GM12878 (cell line): Measurements from ENCODE around the gene KIF26A. TPM values are rescaled to one million over a fixed set of nuclear protein-coding genes. Genes with fewer than 3 reads are reported as not detected.

Source experiments
- ATAC-seq: fragments of 200-7000 bp; cut with Tn5 transposase; 3 replicates; pipeline ENCODE4 v1.9.1; 2020; ENCODE audit warnings: mild to moderate bottlenecking, moderate library complexity
- BruUV-seq: library from RNA; stranded (reverse); fragments of 400-500 nt; replicated peaks from 2 replicates; lab custom pipeline; 2021; lab: Mats Ljungman, UMichigan
- CTCF ChIA-PET: fragments of 300-600 bp; sonication (Branson Sonifier 250); formaldehyde crosslinking; extraction: SDS; loops from one replicate; lab custom pipeline; 2021; ENCODE audit warnings: inconsistent platforms; lab: Yijun Ruan, JAX
- POLR2A ChIA-PET: fragments of 350-600 bp; formaldehyde crosslinking; extraction: SDS; loops from one replicate; lab custom pipeline; 2021; ENCODE audit warnings: inconsistent platforms; lab: Charles Lee
- RAD21 ChIA-PET: fragments of 300-600 bp; sonication (Branson Sonifier 250); formaldehyde crosslinking; loops from one replicate; lab custom pipeline; 2023; ENCODE audit warnings: antibody characterized with exemption; ENCODE audit not compliant: unreplicated experiment; lab: Charles Lee
- SMC1A ChIA-PET: fragments of 300-600 bp; sonication (Branson Sonifier 250); formaldehyde crosslinking; loops from one replicate; lab custom pipeline; 2023; ENCODE audit not compliant: unreplicated experiment, uncharacterized antibody; lab: Charles Lee
- DNase-seq: peaks from one replicate; pipeline ENCODE4 v3.0.0-alpha.2; 2011; ENCODE audit warnings: low read depth, low spot score
- FAIRE-seq: peaks from 3 replicates; lab custom pipeline; 2011; peaks lifted over from hg19 to GRCh38; lab: Jason Lieb, UNC
- H2AFZ ChIP-seq: 2 replicates; pipeline ENCODE4 v1.6.0; 2011; ENCODE audit warnings: low read depth, low read length, control low read depth; ENCODE audit not compliant: control insufficient read depth
- H3K27ac ChIP-seq: 2 replicates; pipeline ENCODE4 v1.5.1; 2011; ENCODE audit warnings: control low read depth; ENCODE audit not compliant: control insufficient read depth, insufficient read depth
- H3K27me3 ChIP-seq, 2 experiments: replicated peaks in 1 of 2; 2 replicates each; pipeline versions ENCODE4 v1.6.0 to v1.6.1; 2011; ENCODE audit warnings: low read length in 1 of 2; ENCODE audit not compliant: control insufficient read depth in 2 of 2, insufficient read depth in 2 of 2
- H3K36me3 ChIP-seq, 2 experiments: 2 replicates each; pipeline ENCODE4 v1.5.1; 2011; ENCODE audit warnings: low read length in 1 of 2; ENCODE audit not compliant: control insufficient read depth in 2 of 2, insufficient read depth in 2 of 2
- H3K4me1 ChIP-seq: 2 replicates; pipeline ENCODE4 v1.6.1; 2011; ENCODE audit warnings: mild to moderate bottlenecking, low read length, moderate library complexity, mixed read lengths; ENCODE audit not compliant: control insufficient read depth, insufficient read depth
- H3K4me2 ChIP-seq: 2 replicates; pipeline ENCODE4 v1.6.0; 2011; ENCODE audit warnings: control low read depth; ENCODE audit not compliant: control insufficient read depth, insufficient read depth
- H3K4me3 ChIP-seq: fragments of 200-600 bp; sonication (generic); 2 replicates; pipeline ENCODE4 v1.5.1; 2016
- H3K79me2 ChIP-seq: 2 replicates; pipeline ENCODE4 v1.6.0; 2011; ENCODE audit warnings: low read length; ENCODE audit not compliant: control insufficient read depth, insufficient read depth
- H3K9ac ChIP-seq: 2 replicates; pipeline ENCODE4 v1.8.0; 2011; ENCODE audit warnings: low read length, control low read depth, mixed read lengths; ENCODE audit not compliant: control insufficient read depth, insufficient read depth
- H3K9me3 ChIP-seq: replicated peaks from 3 replicates; pipeline ENCODE4 v1.5.1; 2011; ENCODE audit warnings: mild to moderate bottlenecking, low read length; ENCODE audit not compliant: control insufficient read depth, insufficient read depth
- H4K20me1 ChIP-seq: 2 replicates; pipeline ENCODE4 v1.6.0; 2011; ENCODE audit not compliant: control insufficient read depth, insufficient read depth
- CHD1 ChIP-seq: IDR thresholded peaks from 2 replicates; pipeline ENCODE4 v1.6.1; 2012; ENCODE audit warnings: low read depth, low read length, improper control_type of control experiment
- CHD4 ChIP-seq: fragments of 200-600 bp; sonication (generic); IDR thresholded peaks from 2 replicates; pipeline ENCODE4 v1.6.1; 2016; ENCODE audit warnings: mild to moderate bottlenecking
- DPF2 ChIP-seq: fragments of 450-650 bp; IDR thresholded peaks from 2 replicates; pipeline ENCODE4 v1.6.1; 2017; ENCODE audit warnings: mild to moderate bottlenecking
- GABPA ChIP-seq: IDR thresholded peaks from 2 replicates; pipeline ENCODE4 v1.6.1; 2014; ENCODE audit warnings: antibody characterized with exemption, low read depth, mild to moderate bottlenecking, inconsistent platforms
- HSF1 ChIP-seq: fragments of 150-350 bp; IDR thresholded peaks from 2 replicates; pipeline ENCODE4 v1.6.1; 2014; ENCODE audit warnings: mild to moderate bottlenecking, low read depth, low read length
- IKZF2 ChIP-seq, 2 experiments: fragments of 450-650 bp; IDR thresholded peaks; 2 replicates each; pipeline ENCODE4 v1.6.1; 2017; ENCODE audit warnings: mild to moderate bottlenecking in 2 of 2, moderate library complexity in 2 of 2
- IRF4 ChIP-seq: IDR thresholded peaks from 2 replicates; pipeline ENCODE4 v1.6.1; 2011; ENCODE audit warnings: low read depth, low read length
- LARP7 ChIP-seq: fragments of 450-650 bp; IDR thresholded peaks from 2 replicates; pipeline ENCODE4 v1.6.1; 2017; ENCODE audit warnings: mild to moderate bottlenecking
- MLLT1 ChIP-seq: fragments of 450-650 bp; IDR thresholded peaks from 2 replicates; pipeline ENCODE4 v1.6.1; 2016; ENCODE audit warnings: mild to moderate bottlenecking
- POLR2AphosphoS2 ChIP-seq: IDR thresholded peaks from 2 replicates; pipeline ENCODE4 v1.6.1; 2011; ENCODE audit warnings: low read depth, mild to moderate bottlenecking, low read length, improper control_type of control experiment, moderate library complexity
- RAD21 ChIP-seq: IDR thresholded peaks from 2 replicates; pipeline ENCODE4 v1.6.1; 2011; ENCODE audit warnings: mild to moderate bottlenecking, low read depth, low read length, moderate library complexity; ENCODE audit not compliant: insufficient read depth
- RAD51 ChIP-seq: fragments of 450-650 bp; IDR thresholded peaks from 2 replicates; pipeline ENCODE4 v1.6.1; 2016; ENCODE audit warnings: moderate library complexity, mild to moderate bottlenecking, inconsistent platforms
- RFX5 ChIP-seq: IDR thresholded peaks from 2 replicates; pipeline ENCODE4 v1.6.1; 2011; ENCODE audit warnings: low read depth, low read length, improper control_type of control experiment
- SUPT20H ChIP-seq: IDR thresholded peaks from 2 replicates; pipeline ENCODE4 v1.6.1; 2011; ENCODE audit warnings: low read depth, mild to moderate bottlenecking, low read length, moderate library complexity, borderline replicate concordance; ENCODE audit not compliant: control insufficient read depth
- USF2 ChIP-seq: IDR thresholded peaks from 2 replicates; pipeline ENCODE4 v1.6.1; 2011; ENCODE audit warnings: low read depth, low read length, improper control_type of control experiment, borderline replicate concordance
- ZSCAN29 ChIP-seq: fragments of 450-650 bp; IDR thresholded peaks from 2 replicates; pipeline ENCODE4 v1.6.1; 2017; ENCODE audit warnings: mild to moderate bottlenecking, moderate library complexity
- WGBS: methylation state at CpG from one replicate; pipeline ENCODE4 v1.1.6; 2016; ENCODE audit warnings: low lambda C conversion rate; ENCODE audit not compliant: insufficient replicate concordance, insufficient coverage; ENCODE audit errors: missing lambda C conversion rate; 5-methylcytosine and 5-hydroxymethylcytosine counted together
- in situ Hi-C: fragments of 300-500 bp; cut with MboI; formaldehyde crosslinking; loops from 9 replicates; pipeline ENCODE4 v1.14.3; 2018; ENCODE audit warnings: mixed read lengths
- intact Hi-C: fragments of 100-400 bp; cut with micrococcal nuclease; formaldehyde crosslinking; loops from one replicate; pipeline ENCODE4 v1.14.2; 2022; ENCODE audit not compliant: unreplicated experiment
- polyA plus RNA-seq, 11 experiments: library from polyadenylated mRNA; depleted of rRNA in 4 of 11; unstranded in 6 of 11; stranded (reverse) in 5 of 11; fragments of >200 nt; fragmentation: Nextera tagmentation in 4 of 11; fragmentation: Illumina TruSeq in 1 of 11; extraction: Ambion mirVana in 4 of 11; extraction: Trizol in 1 of 11; gene quantifications; 1 replicate in 1 of 11; 2 replicates in 10 of 11; pipeline versions ENCODE4 v1.2.1 to v1.2.3, GENCODE V29; 2011 to 2016; ENCODE audit warnings: inconsistent platforms in 2 of 11, missing spikeins in 2 of 11, low read depth in 1 of 11
- total RNA-seq, 4 experiments: library from RNA; depleted of rRNA in 3 of 4; stranded (reverse); fragments of >200 nt in 3 of 4; fragmentation: Illumina TruSeq in 1 of 4; extraction: Trizol in 1 of 4; gene quantifications; 2 replicates each; pipeline versions ENCODE4 v1.2.1 to v1.2.3, GENCODE V29; 2013 to 2021

KIF26A gene
- total and polyA plus RNA-seq, 10 of the 15 experiments (the other 5 are each of a cell fraction or from before 2014, with no cell fraction given), result 0.05 TPM; not detected in 9

GRCh38 chr14:104192146-104192882, 53.9 kb downstream of the KIF26A start:
- H3K9ac ChIP-seq, result no peak overlapping the region
- ChIA-PET POLR2A (no interaction called here), CTCF (no interaction called here), RAD21 (no interaction called here), SMC1A (no interaction called here)
- 8% methylated on average over 20 of the region's 20 CpGs for WGBS
- FAIRE-seq (no peak), DNase-seq (no peak), ATAC-seq (no peak)
- in situ Hi-C loops (no loop called here), intact Hi-C loops (no loop called here)
- no peaks in the 10 kb centered on the region for H3K27me3 ChIP-seq
- H4K20me1 ChIP-seq, result no peaks in the 10 kb centered on the region
- H2AFZ ChIP-seq, result no peak overlapping the region
- no TSS peak for BruUV-seq
- no peak overlapping the region for H3K4me2 ChIP-seq
- H3K4me3 ChIP-seq, result no peak overlapping the region
- H3K27ac ChIP-seq, result no peak overlapping the region
- no peaks in the 10 kb centered on the region for H3K36me3 ChIP-seq
- no peaks in the 10 kb centered on the region for H3K9me3 ChIP-seq
- H3K4me1 ChIP-seq, result peaks cover 5% of the 10 kb centered on the region; the same call in 1 of the 2 replicates
- no peaks in the 10 kb centered on the region for H3K79me2 ChIP-seq
- TF ChIP-seq IRF4, result no peak
- no peak for TF ChIP-seq LARP7
- TF ChIP-seq SUPT20H, result no peak
- no peak for TF ChIP-seq RFX5
- TF ChIP-seq MLLT1, result no peak
- TF ChIP-seq HSF1, result no peak
- no peak for TF ChIP-seq RAD21
- no peak for TF ChIP-seq CHD4
- TF ChIP-seq USF2, result no peak
- TF ChIP-seq CHD1, result no peak
- TF ChIP-seq POLR2AphosphoS2, result no peak
- TF ChIP-seq IKZF2 (IDR thresholded peaks at IDR 0.05), result no peak
- TF ChIP-seq RAD51, result no peak
- no peak for TF ChIP-seq GABPA
- no peak for TF ChIP-seq ZSCAN29
- TF ChIP-seq DPF2, result no peak
